HEK293T (cell line): ENCODE data around the gene ERC2.

ENCODE experiments used
- ARNT ChIP-seq: fragments of 450-650 bp; IDR thresholded peaks from 2 replicates; pipeline ENCODE4 v1.6.1; 2017; ENCODE audit warnings: mild to moderate bottlenecking
- BHLHE40 ChIP-seq: fragments of 450-650 bp; IDR thresholded peaks from 2 replicates; pipeline ENCODE4 v1.6.1; 2016; ENCODE audit warnings: mild to moderate bottlenecking, moderate library complexity, borderline replicate concordance
- ELF4 ChIP-seq: fragments of 450-650 bp; IDR thresholded peaks from 2 replicates; pipeline ENCODE4 v1.6.1; 2017; ENCODE audit warnings: antibody characterized with exemption
- L3MBTL2 ChIP-seq: fragments of 450-650 bp; conservative IDR thresholded peaks from 2 replicates; pipeline ENCODE4 v1.6.1; 2016; ENCODE audit warnings: mild to moderate bottlenecking
- NFRKB ChIP-seq: fragments of 450-650 bp; IDR thresholded peaks from 2 replicates; pipeline ENCODE4 v1.6.1; 2016; ENCODE audit warnings: mild to moderate bottlenecking, moderate library complexity
- PKNOX1 ChIP-seq: fragments of 450-650 bp; IDR thresholded peaks from 2 replicates; pipeline ENCODE4 v1.6.1; 2016
- SP1 ChIP-seq: fragments of 450-650 bp; IDR thresholded peaks from 2 replicates; pipeline ENCODE4 v1.6.1; 2017
- SUZ12 ChIP-seq: fragments of 450-650 bp; IDR thresholded peaks from 2 replicates; pipeline ENCODE4 v1.6.1; 2016; ENCODE audit warnings: mild to moderate bottlenecking
- TARDBP ChIP-seq: fragments of 450-650 bp; IDR thresholded peaks from 2 replicates; pipeline ENCODE4 v1.6.1; 2016

- TF ChIP-seq TARDBP (no peak), SP1 (no peak), PKNOX1 (no peak), SUZ12 (no peak), NFRKB (no peak), BHLHE40 (no peak), L3MBTL2 (no peak), ARNT (no peak), ELF4 (no peak)
Observed at GRCh38 chr3:55558316-55558715, 910.0 kb downstream of the ERC2 start.
